ENCODE results near the gene NDE1.
"Not testable (repeated sequence)": the region's sequence is repeated elsewhere in the genome, so short reads cannot be mapped to it uniquely, and the experiment has no call there.

NDE1 gene

GRCh38 chr16:15650019-15650697 is at the start of gene NDE1:
Gene NDE1 (plus strand): TSS chr16:15650245. CDS start chr16:15664779, 14,534 bp downstream.
- peak; percentile 86 for DNase-seq

GRCh38 chr16:15601212-15601879 is 48.7 kb upstream of the NDE1 start:
- no peak for DNase-seq

- DNase-seq = no peak
Measured at GRCh38 chr16:15602285-15603044, 47.6 kb upstream of the NDE1 start.

- no peak for DNase-seq
Measured at GRCh38 chr16:15604460-15605440, 45.3 kb upstream of the NDE1 start.

GRCh38 chr16:15605839-15606517 is 44.1 kb upstream of the NDE1 start:
- DNase-seq = no peak

GRCh38 chr16:15606518-15607220 is 43.4 kb upstream of the NDE1 start:
- no peak for DNase-seq

- not testable (repeated sequence) for DNase-seq
Measured at GRCh38 chr16:15607221-15607699, 42.8 kb upstream of the NDE1 start.

GRCh38 chr16:15607700-15608396 is 42.2 kb upstream of the NDE1 start:
- no peak for DNase-seq

- DNase-seq = no peak
Measured at GRCh38 chr16:15608398-15609285, 41.4 kb upstream of the NDE1 start.

- DNase-seq = no peak
Measured at GRCh38 chr16:15609286-15609649, 40.8 kb upstream of the NDE1 start.

- DNase-seq = no peak
Measured at GRCh38 chr16:15610369-15610871, 39.6 kb upstream of the NDE1 start.

- no peak for DNase-seq
Measured at GRCh38 chr16:15611610-15612009, 38.4 kb upstream of the NDE1 start.

- no peak for DNase-seq
Measured at GRCh38 chr16:15613676-15614075, 36.4 kb upstream of the NDE1 start.

- no peak for DNase-seq
Measured at GRCh38 chr16:15616012-15616411, 34.0 kb upstream of the NDE1 start.

GRCh38 chr16:15616475-15617165 is 33.4 kb upstream of the NDE1 start:
- no peak for DNase-seq

GRCh38 chr16:15617901-15618300 is 32.1 kb upstream of the NDE1 start:
- no peak for DNase-seq

GRCh38 chr16:15618392-15618791 is 31.7 kb upstream of the NDE1 start:
- DNase-seq = no peak

GRCh38 chr16:15620611-15621195 is 29.3 kb upstream of the NDE1 start:
- no peak for DNase-seq

Data from amniotic stem cell (primary cell).